Pulmonary artery endothelial cell (primary cell): ENCODE measurements around the gene MAP2K7. TPM values are rescaled to one million over a fixed set of nuclear protein-coding genes. Genes with fewer than 3 reads are reported as not detected.
"Not testable (repeated sequence)": the region's sequence is repeated elsewhere in the genome, so short reads cannot be mapped to it uniquely, and the experiment has no call there.

Experiments
- DNase-seq: peaks from one replicate; pipeline ENCODE4 v3.0.0-alpha.2; 2011; ENCODE audit warnings: low read depth, low spot score
- total RNA-seq: library from RNA; depleted of rRNA; stranded (reverse); fragments of >200 nt; gene quantifications from 2 replicates; pipeline ENCODE4 v1.2.3, GENCODE V29; 2014

MAP2K7 gene
- total RNA-seq, 1 donor from 2014 or later: 8.8 TPM

- DNase-seq: no peak
Measured at GRCh38 chr19:7907122-7907521, 3.4 kb downstream of the MAP2K7 start.

DNA sequence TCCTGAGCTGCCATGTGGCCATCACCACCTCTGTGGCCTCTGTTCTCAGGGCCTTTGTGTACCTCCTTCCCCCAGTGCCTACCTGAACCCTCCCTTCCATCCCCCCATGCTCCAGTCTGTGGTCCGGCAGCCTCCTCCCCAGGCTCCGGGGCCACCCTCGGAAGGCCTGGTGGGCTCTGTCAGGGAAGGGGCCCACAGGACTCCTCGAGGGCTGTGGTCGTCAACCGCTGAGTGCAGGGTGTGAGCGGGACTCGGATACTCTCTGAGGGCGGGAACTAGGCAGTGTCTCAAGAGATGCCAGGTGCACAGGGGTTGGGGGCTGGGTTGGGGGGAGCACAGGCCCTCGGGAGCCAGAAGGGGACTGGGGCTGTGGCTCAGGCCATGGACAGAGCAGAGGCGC is 3.9 kb downstream of the MAP2K7 start:
- no peak for DNase-seq

GRCh38 chr19:7908078-7908699 is 4.5 kb downstream of the MAP2K7 start:
- no peak for DNase-seq

GRCh38 chr19:7908742-7909461 is 5.2 kb downstream of the MAP2K7 start:
- no peak for DNase-seq

DNA sequence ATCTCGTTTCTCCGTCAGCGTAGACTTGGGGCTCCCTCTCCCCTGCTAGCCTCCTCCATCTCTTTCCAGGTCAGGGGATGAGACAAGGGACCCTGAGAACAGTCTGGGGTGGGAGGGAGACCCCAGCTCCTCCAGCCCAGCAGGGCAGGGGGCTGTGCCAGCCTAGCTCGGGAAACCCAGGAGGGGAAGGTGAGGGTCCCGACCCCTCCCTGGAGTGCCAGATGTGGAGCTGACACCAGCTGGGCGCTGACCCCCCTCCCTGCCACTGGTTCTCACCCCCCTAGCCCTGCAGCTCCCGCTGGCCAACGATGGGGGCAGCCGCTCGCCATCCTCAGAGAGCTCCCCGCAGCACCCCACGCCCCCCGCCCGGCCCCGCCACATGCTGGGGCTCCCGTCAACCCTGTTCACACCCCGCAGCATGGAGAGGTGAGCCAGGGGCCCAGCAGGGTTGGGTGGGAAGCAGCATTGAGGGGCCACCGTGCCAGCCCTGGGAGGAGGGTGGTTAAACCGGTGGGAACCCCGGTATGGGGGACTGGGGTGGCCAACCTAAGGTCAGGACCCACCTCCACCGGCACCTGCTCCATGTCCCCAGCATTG is 5.9 kb downstream of the MAP2K7 start:
- no peak for DNase-seq

- no peak for DNase-seq
Measured at GRCh38 chr19:7910321-7911161, 6.9 kb downstream of the MAP2K7 start.

DNA sequence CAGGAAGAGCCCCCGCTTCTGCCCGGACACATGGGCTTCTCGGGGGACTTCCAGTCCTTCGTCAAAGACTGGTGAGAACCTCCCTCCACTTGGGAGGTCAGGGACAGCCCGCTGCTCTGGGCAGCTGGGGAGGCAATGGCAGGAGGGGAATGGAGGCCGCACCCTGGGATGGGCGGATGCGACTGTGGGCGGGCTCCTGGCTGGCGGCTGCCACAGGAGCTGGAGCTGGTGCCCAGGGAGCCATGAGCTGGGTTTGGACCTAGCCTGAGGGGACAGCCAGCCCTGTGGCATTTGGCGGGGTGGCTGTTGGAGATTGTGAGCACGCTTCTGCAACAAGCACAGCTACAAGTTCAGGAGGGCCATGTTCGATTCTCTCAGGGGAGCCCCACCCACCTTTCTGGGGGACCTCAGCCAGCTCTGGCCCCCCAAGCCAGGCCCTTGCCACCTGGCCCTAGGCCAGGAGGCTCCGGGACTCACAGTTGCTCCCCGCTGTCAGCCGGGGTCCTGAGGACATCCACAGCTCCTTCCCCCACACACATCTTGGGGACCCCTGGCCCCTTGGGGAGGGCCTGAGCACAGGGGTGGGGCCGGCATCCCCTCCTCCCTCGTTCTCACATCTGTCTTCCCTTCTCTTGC is 7.9 kb downstream of the MAP2K7 start:
- DNase-seq: no peak

DNA sequence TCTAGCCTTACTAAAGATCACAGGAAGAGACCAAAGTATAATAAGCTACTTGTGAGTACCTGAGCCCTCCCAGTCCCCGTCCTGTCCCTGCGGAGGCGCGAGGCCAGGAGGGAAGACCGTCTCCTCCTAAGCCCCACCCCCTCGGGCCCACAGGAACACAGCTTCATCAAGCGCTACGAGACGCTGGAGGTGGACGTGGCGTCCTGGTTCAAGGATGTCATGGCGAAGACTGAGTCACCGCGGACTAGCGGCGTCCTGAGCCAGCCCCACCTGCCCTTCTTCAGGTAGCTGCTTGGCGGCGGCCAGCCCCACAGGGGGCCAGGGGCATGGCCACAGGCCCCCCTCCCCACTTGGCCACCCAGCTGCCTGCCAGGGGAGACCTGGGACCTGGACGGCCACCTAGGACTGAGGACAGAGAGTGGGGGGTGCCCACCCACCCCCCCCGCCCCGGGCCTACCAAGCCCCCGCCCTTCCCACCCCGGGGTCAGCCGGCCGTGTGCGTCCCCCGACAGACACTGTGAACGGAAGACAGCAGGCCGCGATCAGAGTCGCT is 8.5 kb downstream of the MAP2K7 start:
- no peak for DNase-seq

GRCh38 chr19:7912697-7913564 is 9.3 kb downstream of the MAP2K7 start:
- no peak for DNase-seq

GRCh38 chr19:7913652-7914051 is 10.0 kb downstream of the MAP2K7 start:
- DNase-seq: no peak

DNA sequence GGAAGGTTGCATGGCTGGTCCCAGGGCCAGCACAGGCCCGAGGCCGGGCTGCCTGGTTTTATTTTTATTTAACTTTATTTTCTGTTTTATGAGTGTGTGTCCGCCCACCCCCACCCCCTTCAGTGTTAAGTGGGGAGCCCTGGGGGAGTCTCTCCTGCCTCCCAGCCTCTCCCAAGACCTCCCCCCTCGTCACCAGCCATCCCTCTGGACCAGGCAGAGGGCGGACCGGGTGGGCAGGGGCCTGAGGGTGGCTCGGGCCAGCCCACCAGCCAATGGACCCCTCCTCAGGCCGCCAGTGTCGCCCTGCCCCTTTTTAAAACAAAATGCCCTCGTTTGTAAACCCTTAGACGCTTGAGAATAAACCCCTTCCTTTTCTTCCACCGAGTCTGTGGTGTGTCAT is 10.4 kb downstream of the MAP2K7 start:
- no peak for DNase-seq

- DNase-seq: no peak
Measured at GRCh38 chr19:7914598-7915045, 10.9 kb downstream of the MAP2K7 start, which contains the start of gene TGFBR3L. TSS of gene TGFBR3L (plus strand) at chr19:7914830.

GRCh38 chr19:7915250-7916102 is 11.8 kb downstream of the MAP2K7 start:
- no peak for DNase-seq

DNA sequence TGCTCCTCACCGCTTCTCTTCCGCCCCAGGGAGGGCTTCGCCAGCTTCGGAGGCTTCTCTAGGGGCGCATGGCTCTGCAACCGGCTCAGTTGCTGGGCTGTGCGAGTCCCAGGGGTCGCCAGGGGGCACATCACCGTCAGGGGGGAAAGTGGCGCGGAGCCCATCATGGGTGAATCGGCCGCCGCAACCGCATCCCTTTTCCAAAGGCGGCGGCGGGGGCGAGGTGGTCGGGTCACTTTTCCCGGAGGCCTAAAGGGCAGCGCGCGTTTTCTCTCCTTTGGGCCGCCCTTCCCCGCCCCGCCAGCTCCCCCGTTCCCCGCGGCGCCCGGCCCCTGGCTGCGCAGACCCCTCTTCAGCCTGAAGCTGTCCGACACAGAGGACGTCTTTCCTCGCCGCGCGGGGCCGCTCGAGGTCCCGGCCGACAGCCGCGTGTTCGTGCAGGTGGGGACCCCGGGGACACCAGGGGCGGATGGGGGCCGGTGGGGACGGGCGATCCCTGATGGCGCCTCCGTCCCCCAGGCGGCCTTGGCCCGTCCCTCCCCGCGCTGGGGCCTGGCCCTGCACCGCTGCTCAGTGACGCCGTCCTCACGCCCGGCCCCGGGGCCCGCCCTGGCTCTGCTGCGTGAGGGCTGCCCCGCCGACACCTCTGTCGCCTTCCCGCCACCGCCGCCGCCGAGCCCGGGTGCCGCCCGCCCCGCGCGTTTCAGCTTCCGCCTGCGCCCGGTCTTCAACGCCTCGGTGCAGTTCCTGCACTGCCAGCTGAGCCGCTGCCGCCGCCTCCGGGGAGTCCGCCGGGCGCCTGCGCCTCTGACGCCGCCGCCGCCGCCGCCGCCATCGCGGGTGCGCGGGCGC is 12.7 kb downstream of the MAP2K7 start:
- DNase-seq: no peak

DNA sequence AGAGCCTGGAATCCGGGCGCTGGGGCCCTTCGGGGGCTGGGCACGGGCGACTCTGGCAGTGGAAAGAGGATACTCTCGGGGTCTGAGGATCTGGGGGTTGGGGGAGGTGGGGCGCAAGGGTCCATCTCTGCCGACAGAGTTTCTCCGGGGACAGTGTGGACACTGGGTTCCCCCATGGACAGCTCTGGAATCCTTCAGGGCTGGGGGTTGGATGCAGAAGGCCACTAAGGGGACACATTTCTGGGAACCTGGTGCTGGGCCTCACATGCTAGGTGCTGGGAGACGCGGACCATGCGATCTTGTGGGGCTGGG is 13.2 kb downstream of the MAP2K7 start:
- no peak for DNase-seq

- no peak for DNase-seq
Measured at GRCh38 chr19:7917267-7918061, 13.8 kb downstream of the MAP2K7 start.

GRCh38 chr19:7918062-7918614 is 14.5 kb downstream of the MAP2K7 start:
- not testable (repeated sequence) for DNase-seq
